GM19455 (cell line): ENCODE data around the gene CTAG2.
"Not testable (repeated sequence)": the region's sequence is repeated elsewhere in the genome, so short reads cannot be mapped to it uniquely, and the experiment has no call there.

Experiments
- ATAC-seq: cut with Tn5 transposase; IDR thresholded peaks from one replicate; pipeline ENCODE4 v1.9.1; 2021; ENCODE audit not compliant: unreplicated experiment

CTAG2 gene

DNA sequence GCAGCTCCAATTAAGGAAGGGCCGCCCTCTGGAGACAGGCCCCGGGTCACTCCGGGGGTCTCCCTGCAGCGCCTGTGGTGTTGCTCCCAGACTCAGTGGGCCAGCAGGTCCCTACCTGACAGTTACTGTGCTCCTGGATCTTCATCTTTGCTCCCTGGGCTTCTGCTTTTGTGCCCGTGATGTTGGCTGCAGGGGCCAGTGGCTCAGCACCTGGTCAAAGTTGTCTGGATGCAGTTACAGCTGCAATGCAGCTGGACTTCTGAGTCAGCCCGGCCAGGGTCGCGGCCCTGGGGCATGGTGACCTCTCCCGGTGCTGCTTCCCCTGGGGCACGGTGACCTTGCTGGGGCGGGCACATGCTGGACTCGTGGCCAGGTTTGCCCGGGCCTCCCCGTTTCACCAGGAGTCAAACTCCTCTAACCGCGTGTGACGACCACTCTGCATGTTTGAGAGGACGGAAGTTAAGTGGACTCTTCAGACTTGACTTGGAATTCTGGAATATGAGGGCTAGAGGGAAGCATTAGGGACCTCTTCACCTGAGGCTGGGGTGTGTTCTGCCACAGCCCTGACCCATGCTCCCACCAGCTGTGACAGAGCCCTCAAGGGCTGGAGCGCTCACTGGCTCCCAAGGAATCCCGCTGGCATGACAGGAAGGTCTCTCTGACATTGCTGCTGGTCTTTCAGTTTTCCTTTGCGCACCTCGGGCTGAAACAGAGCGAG is 3.7 kb downstream of the CTAG2 start:
- ATAC-seq: no peak

GRCh38 chrX:154648931-154649330 is 4.4 kb downstream of the CTAG2 start:
- ATAC-seq: no peak

- ATAC-seq: not testable (repeated sequence)
Observed at GRCh38 chrX:154645745-154646378, 7.5 kb downstream of the CTAG2 start.

DNA sequence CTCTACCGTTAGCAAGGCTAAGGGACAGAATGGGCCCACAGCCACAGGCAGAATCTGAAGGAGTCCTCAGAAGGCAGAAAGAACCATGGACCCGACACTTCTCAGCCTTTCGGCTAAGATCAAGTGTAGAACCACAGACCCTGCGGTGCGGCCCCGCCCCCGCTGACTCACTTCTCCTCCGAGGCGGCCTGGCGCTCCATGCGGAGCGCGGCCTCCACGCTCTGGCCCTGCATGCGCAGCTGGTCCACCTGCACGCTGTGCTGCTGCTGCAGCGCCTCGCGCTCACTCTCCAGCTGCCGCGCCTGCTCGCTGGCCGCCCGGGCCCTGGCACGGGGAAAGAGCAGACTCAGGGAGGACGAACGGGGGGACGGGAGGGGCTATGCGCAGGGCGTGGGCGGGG is 9.7 kb downstream of the CTAG2 start:
- ATAC-seq: not testable (repeated sequence)

DNA sequence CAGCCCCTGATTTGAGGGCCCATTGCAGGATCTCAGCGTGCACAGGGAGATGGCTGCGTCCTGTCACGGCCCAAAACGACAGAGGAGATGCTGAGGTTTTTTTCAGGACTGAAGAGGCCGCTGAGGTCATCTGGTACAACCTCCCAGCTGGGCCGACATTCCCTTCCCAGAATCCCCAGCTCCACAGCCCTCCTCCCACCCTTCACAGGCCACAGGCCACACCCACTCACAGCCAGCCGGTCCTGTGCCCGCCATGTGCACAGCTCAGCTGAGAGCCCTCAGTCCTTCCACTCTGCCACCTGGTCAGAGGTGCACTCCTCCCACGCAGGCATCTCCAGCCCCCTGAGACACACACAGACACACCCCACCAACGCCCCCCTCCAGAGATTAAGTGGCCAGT is 11.6 kb downstream of the CTAG2 start:
- not testable (repeated sequence) for ATAC-seq

GRCh38 chrX:154633661-154634060 is 19.7 kb downstream of the CTAG2 start:
- not testable (repeated sequence) for ATAC-seq

DNA sequence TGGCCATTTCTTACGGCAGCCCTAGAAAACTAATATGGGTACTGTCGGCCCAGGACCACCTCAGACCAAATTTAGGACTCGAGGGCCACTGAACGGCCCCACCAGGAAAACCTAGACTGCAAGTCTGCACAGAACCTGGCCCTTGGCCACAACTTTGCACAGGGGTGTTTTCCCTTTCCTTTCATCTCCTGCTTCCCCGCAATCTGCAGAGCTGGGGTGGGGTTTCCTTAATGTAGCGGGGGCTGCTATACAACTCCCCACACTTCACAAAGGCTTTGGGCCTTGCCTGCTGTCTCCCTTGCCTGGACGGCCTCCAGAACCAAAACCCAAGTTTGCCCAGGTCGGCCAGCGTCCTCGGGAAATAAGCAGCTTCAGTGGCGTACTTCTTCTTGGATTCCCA is 22.4 kb downstream of the CTAG2 start:
- not testable (repeated sequence) for ATAC-seq

- not testable (repeated sequence) for ATAC-seq
Observed at GRCh38 chrX:154628960-154629359, 24.4 kb downstream of the CTAG2 start.

DNA sequence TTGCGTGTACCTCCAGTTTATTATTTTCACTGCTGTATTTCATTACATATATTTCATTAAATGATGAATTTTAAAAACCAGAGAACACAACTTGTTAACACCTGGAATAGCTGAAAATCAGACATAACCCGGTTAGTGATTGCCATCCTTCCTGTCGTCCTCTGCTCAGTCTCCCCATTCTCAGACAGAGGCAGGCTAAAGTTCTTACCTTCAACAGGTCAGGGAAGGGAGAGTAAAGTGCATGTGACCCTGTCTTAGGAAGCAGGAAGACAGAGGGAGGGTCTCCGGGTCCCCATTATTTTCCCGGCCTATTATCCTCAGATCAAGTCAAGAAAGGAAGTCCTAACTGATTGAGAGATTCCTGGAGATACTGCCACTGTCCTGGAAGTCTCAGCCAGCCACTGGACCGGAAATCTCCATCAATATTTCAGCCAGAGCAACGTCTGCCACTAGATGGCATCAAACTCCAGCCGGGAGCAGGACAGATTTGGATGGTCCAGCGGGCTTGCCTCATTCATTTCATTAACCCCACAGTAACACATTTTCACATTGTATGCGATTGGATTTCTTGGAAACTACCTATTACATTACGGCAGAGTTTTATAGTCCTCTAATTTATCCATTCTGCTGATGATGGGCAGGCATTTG is 32.5 kb downstream of the CTAG2 start:
- ATAC-seq: not testable (repeated sequence)

- not testable (repeated sequence) for ATAC-seq
Observed at GRCh38 chrX:154619182-154619581, 34.2 kb downstream of the CTAG2 start, which contains the start of gene CTAG1B. CTAG1B (minus strand) TSS chrX:154619282; CDS start chrX:154619218, 64 bp downstream.

- not testable (repeated sequence) for ATAC-seq
Observed at GRCh38 chrX:154613586-154613985, 39.8 kb downstream of the CTAG2 start.

- ATAC-seq: not testable (repeated sequence)
Observed at GRCh38 chrX:154611146-154611545, 42.2 kb downstream of the CTAG2 start.

DNA sequence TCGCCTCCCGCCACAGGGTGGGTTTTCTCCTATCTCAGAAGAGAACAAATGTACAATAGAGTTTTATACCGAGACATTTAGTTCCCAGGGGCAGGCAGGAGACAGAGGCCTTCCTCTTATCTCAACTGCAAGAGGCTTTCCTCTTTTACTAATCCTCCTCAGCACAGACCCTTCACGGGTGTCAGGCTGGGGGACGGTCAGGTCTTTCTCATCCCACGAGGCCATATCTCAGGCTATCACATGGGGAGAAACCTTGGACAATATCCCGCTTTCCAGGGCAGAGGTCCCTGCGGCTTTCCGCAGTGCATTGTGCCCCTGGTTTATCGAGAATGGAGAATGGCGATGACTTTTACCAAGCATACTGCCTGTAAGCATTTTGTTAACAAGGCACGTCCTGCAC is 44.6 kb downstream of the CTAG2 start:
- not testable (repeated sequence) for ATAC-seq

DNA sequence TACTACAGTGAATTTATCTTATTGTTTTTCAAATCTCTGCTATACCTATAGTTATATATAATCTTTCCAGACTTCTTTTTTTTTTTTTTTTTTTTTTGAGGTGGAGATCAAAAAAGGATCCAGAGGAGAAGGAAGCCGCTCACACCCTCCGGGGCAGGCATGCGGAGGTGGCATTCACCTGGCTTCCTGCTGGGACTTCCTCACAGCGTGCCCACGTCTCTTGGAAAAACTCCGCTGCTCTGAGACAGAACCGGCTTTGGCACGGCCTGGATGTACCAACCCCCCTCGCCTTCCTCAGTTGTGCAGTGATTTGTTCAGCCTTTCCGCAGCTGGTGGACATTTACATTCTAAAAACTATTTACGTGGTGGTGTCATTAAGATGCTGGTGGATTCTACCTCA is 45.4 kb downstream of the CTAG2 start:
- ATAC-seq: not testable (repeated sequence)

DNA sequence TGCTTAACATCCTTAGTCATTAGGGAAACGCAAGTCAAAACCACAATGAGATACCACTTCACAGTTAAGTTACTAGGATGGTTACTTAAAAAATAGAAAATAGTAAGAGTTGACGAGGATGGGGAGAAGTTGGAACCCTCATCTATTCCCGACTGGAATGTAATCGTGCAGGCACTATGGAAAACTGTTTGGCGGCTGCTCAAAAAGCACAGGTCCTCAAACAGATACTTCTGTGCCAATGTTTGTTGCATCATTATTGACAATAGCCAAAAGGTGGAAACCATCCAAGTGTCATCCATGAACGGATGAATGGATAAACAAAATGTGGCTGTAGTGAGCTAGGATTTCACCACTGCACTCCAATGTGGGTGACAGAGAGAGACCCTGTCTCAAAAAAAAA is 46.0 kb downstream of the CTAG2 start:
- no peak for ATAC-seq

DNA sequence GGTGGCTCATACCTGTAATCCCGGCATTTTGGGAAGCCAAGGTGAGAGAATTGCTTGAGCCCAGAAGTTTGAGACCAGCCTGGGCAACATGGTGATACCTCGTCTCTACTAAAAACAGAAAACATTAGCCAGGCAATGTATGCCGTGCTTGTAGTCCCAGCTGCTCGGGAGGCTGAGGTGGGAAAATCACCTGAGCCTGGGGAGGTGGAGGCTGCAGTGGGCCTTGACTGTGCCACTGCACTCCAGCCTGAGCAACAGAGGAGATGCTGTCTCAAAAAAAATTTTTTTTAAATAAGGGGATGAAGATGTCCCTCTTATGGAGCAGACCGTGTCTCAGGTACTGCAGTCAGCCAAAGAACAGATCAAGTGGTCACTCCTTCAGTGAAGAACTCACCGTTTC is 47.8 kb downstream of the CTAG2 start:
- ATAC-seq: no peak

- ATAC-seq: no peak
Observed at GRCh38 chrX:154603438-154604430, 49.6 kb downstream of the CTAG2 start.

DNA sequence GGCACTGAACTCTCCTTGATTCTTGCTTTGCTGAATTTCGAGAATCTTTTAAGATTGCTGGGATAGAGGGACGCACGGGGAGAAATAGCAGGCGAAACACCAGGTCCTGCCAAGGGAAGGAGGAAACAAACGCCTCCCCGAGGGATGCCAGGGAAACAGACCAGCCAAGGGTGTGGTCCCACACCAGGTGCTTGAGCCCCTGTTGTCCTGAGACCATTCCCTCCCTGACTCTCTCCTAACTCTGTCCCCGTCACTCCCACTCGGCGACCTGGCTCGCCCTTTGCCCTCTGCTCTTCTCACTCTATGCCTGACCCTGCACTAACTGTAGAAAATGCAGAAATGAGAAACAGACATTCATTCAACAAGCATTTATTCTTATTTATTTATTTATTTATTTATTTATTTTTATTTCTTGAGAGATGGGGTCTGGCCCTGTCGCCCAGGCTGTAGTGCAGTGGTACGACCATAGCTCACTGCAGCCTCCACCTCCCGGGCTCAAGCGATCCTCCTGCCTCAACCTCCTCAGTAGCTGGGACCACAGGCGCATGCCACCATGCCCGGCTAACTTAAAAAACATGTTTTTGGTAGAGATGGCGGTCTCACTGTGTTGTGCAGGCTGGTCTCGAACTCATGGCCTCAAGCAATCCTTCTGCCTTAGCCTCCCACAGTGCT is 50.5 kb downstream of the CTAG2 start:
- ATAC-seq: no peak

GRCh38 chrX:154602226-154602625 is 51.2 kb downstream of the CTAG2 start:
- ATAC-seq: no peak
